SIG-M5 treated with dmso at 0.1 percent for 504 hours (cell line): ENCODE measurements around the gene VIPAS39.

ENCODE experiments used
- DNase-seq: peaks from one replicate; lab custom pipeline; 2025; ENCODE audit not compliant: unreplicated experiment; lab: John Stamatoyannopoulos, UW

Gene VIPAS39

DNA sequence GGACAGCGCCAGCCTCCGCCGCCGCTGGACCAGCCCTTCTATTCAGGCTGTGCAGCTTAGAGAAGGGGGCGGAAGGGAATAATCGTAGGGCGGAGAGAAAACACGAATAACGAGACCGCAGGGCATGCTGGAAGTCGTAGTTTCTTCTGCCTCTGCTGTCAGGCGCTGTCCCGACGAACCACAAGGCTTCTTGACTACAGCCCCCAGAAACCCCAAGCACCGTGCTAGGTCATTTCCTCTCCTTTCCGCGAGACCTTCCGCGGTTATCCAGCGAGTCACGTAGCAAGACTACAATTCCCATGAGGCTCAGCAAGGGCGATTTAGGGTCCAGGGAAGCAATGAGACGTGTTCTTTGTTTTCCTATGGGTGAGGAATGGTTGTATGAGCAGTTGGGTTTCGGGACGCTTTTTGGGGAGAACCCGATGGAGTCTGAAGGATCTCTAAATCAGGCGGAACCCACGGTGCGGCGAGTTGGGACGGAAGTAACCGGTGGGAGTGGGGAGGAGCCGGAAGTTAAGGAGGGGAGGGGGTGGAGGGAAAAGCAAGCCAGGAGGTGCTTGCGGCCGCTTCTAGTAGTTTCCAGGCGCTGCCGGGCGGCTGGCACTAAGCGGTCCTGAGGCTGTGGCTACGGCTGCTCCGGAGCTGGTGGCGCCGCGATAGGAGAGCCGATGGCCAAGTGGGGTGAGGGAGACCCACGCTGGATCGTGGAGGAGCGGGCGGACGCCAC is at the start of gene VIPAS39, which contains the start of gene AHSA1:
Gene VIPAS39 (minus strand): TSS at position 80 of the 727 bp plus-strand sequence. CDS start 3,499 bp downstream, outside the sequence.
Gene AHSA1 (plus strand): TSS at position 572 of the 727 bp plus-strand sequence. CDS start 97 bp downstream, at position 669.
- peak; percentile 99 for DNase-seq

DNA sequence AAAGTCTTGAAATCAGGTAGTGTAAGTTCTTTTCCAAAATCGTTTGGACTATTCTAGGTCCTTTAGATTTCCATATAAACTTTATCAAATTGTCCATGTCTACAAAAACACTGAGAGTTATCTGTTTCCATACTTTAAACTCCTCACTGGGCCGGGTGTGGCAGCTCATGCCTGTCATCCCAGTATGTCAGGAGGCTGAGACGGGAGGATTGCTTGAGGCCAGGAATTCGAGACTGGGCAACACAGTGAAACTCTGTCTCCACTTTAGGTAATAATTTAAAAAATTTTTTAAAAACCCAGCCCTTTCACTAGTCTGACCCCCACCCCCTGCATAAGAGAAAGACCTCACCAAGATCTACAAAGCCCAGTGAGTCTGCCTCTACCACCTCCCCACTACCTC is 47.6 kb upstream of the VIPAS39 start:
- DNase-seq, result no peak

DNA sequence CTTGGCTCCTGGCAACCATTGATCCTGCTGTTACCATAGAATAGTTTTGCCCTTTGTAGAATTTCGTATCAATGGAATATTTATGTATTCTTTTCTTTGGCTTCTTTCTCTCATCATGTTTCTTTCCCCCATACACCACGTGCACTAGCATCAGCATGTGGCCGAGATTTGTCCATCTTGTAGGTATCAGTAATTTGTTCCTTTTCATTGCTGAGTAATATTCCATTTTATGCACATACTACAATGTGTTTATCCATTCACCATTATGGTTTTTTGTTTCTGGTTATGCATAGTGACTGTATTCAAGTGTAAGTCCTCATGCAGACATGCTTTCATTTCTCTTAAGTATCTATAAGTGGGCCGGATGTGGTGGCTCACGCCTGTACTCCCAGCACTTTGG is 45.7 kb upstream of the VIPAS39 start:
- DNase-seq, result no peak

DNA sequence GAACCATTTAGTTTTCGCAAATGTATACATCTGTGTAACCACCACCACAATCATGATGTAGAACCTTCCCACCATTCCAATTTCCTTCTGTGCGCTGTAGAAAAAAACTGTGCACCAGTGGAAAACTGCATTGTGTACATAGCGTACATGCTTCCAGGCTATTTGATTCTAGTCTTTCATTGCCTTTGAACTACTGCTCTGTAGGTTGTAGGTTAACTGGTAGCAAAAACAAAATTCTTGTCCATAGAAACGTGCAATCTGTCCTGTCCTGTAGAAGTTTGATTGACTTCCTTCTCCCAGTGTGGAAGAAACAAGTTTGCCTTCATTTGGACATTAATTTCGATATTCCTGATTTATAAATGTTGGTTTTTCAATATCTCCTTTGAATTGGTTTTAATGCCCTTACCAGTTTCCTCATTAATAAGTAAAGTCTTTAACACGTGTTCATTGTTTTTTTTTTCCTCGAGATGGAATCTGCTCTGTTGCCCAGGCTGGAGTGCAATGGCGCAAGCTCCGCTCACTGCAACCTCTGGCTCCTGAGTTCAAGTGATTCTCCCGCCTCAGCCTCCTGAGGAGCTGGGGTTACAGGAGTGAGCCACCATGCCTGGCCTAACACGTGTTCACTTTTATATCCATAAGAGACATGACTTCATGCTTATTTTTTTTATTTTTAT is 44.8 kb upstream of the VIPAS39 start:
- no peak for DNase-seq

DNA sequence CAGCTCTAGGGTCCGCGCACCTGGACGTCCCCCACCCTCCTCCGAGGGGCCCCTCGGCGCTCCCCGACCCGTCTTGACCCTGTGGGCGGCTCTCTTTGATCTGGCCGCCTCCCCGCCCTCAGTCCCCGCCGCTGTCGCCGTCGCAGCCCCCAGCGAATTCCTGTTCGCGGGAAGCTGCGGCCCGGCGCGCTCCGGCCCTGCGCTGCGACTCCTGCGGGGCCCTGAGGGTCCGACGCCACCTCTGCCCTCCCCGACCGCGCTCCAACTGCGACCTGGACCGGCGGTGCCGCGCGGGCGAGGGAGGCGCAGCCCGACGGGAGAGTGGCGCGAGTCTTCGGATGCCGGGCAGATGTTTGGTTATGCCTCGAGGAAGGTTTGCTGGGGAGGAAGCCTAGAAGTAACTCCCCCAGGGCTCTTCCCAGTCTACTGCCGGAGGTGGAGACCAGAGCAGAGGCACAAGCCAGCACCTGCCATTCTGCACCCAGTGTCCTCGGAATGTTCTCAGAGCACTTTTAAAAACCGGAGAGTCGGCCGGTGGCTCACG is 41.7 kb upstream of the VIPAS39 start:
- peak; percentile 8 for DNase-seq

DNA sequence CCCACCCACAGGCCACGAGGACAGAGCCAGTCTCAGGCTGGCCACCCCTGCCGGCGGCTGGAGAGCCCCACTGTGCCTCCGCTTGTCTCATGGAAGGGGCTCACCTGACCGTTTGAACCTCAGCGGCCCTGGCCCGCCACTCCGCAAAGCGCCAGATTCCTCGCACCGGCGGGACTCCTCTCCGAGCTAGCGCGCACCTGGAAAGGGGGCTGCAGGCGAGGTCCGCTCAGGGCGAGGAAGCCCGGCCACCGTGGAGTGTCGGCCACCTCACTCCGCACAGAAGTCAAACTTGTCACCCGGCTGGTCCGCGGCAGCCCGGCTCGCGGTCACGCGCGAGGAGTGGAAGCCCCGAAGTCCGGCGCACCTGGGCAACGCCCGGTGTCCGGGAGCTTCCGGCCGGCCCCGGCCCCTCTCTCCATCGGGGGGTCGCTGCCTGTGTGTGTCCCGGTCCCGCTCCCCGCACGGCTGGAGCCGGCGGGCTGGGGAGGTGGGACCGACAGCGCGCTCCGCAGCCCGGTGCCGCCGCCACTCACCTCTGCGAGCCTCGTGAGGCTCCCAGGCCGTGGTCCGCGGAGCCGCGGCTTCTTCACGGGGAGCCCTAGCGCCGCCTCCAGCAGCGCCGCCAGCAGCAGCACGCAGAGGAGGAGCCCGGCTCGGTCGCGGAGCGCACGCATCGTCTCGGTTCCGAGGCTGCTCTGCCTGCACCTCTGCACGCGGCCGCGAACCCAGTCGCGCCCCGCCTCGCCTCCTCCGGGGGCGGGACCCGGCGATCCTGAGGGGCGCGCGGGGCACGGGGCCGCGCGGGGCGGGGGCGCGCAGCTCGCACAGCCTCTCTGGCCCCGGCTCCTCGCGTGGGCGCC is 40.9 kb upstream of the VIPAS39 start, which contains the start of gene ISM2:
Gene ISM2 (minus strand): TSS at position 697 of the 860 bp plus-strand sequence. CDS start 23 bp downstream, at position 674.
- peak; percentile 11 for DNase-seq

DNA sequence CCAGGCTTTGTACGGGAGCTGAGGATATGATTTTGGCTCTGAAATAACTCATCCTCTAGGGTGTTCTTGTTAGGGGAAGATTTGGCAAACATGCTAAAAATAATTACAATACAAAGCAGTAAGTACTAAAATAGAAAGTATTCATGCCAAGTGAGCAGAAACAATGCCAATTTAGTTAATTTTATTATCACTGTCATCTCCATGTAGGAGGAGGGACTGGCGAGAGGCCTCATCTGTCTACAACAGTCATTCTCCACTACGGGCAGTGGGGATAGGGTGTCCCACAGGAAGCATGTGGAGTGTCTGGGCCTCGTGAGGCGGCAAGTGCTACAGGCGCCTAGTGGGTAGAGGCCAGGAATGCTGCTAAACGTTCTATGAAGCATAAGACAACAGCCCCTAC is 37.9 kb upstream of the VIPAS39 start:
- DNase-seq, result no peak

DNA sequence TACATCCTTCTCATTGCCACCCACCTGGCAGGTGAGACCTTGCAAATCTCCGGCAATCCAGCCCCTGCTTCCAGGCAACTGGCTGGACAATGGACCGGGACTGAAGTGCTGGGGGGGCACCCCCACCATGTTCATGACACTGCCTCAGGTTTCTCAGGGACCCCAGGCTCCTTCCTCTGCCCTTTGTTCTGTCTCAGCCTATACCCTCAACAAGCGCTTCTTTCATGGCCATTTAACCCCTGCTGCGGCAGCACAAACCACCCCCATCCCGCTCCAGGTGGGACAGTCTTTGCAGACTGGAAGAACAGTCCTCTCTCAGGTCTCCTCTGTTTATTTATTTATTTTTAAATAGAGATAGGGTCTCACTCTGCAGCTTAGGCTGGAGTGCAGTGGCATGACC is 33.7 kb upstream of the VIPAS39 start:
- DNase-seq, result no peak

DNA sequence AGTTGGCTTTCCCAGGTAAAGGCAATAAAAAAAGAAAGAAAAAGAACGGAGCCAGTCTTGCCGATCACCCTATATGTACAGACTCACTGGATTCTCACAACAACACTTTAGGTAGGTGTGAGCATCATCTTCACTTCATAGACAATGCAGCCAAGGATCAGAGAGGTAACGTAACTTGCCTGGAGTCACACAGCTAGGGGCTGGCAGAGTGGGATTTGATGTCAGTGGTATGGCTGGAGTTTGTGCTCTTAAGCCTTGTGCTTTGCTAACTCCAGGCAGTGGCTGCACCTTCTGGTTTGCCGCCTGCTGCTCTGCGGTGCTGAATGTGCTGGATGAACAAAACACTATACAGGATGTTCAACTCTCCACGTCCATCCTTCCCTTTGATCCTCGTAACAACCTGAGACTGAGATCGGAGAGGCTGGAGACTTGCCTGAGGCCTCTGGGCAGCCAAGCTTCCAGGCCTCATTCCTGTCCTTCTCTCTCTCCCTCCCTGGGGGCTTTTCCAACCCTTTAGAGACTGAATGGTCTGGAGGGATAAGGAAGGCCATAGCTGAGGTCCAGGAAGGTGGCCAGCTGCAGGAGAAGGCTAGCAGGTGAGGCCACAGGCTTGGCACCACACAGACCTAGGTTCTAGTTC is 33.1 kb upstream of the VIPAS39 start:
- DNase-seq, result no peak

DNA sequence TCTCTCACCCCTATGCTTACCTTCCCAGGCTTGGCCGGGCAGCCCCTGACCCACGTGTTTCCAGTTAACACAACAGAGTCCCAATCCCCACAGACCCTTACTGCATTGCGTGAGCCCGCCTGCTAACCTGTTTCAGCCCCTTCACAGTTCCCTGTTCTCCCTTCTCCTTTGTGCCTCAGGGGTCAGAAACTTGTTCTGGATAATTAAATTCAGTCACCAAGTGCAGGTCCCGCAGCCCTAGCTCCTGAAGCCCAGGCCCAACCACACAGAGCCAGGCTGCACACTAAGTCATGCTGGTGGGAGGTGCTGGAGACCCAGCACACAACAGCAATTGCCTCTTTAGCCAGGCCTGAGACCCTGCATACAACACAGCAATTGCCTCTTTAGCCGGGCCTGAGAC is 31.6 kb upstream of the VIPAS39 start:
- DNase-seq, result no peak

DNA sequence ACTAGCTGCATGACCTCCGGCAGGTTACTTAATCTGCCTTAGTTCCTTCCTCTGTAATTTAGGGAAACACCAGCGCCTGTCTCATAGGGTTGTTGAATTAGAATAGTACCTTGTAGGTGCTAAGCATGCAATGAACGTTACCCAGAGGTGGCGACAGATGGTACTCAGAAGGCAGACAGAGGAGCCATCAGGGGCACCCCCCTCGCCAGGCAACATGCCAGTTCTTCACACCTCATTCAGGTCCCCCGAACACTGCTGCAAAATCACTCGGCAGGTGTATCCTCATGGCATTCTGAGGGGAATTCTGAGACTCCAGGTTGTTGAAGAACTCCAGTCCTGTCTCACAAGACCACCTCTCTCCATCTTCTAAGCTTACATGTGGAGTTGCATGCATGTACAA is 31.2 kb upstream of the VIPAS39 start:
- DNase-seq, result no peak

DNA sequence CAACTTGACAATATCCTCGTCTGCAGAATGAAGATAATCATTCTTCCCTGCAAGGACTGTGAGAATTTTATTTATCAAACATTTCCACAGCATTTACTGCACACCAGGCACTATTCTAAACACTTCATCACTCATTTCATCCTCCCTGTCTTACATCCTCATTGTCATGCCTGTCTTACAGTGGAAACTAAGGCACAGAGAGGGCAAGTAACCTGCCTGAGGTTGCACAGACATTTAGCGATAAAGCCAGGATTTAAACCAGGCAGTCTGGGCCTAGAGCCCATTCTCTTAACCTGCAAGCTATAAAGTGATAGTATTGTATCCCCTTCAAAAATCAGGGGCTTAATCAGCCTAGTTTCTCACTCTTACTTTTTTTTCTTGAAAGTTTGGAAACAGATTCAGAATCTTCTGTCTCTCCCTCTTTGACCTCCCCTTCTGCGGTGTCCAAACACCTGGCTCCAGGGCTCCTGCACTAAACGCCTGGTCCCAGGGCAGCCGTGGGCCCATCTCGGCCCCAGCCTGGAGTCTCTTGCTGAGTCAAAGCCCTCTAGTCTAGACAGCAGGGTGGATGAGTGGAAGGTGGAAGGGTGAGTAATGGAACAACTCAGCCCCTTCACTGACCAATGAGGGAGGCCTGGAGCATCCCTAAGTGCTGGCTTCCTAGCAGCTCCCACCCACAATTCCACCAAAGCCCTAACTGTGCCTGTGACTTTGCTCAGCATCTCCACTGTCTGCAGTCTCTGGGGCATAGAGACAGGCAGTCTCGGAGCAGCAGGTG is 28.7 kb upstream of the VIPAS39 start:
- no peak for DNase-seq

DNA sequence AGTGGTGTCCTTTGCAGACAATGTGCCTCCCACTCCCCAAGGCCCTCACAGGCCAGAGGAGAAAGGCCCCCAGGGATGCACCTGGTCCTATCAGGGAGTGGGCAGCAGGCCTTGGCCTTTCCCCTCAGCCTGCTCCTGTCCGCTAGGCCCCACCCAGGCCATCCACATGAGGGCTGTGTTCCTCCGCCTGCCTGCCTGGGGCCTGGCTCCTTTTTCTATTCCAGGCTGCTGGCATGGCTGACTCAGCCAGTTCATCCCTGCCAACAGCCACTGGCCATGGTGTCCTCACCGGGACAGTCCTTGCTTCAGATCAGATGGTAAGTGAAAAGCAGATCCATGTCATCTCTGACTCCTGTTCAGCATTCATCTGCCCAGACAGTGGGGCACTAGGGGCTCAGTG is 27.9 kb upstream of the VIPAS39 start:
- DNase-seq, result no peak

DNA sequence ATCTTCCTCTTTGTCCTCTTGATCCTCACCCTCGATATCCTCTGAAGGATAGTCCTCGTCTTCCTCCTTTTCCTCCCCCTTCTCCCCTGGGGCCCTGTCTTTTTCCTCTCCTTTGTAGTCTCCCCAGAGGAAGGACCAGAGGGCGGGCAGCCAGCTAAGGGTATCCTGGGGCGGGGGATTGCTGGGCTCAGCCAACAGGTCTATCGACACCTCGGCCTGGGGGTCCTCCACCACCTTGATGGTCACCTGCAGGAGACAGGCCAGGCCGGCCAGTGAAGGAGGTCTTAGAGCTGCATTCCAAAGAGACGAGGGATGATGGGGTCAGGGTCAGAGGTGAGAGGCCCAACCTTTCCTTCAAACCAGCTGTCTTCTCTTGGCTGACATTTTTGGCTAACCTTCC is 25.0 kb upstream of the VIPAS39 start:
- DNase-seq, result no peak

DNA sequence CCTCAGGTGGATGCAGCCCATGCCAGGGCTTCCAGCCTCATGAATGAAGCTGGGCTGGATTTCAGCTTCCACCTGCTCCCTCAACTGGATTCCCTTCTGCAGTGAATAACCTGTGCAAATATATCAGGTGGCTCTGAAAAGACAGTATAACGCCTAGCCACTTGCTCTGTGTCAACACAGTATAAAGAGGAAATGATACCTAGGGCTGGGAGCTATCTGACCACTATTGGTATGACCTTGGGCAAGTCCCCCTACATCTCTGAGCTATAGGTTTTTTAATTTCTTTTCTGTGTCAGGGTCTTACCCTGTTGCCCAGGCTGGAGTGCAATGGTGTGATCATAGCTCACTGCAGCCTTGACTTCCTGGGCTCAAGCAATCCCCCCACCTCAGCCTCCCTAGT is 21.4 kb upstream of the VIPAS39 start:
- peak; percentile 47 for DNase-seq

DNA sequence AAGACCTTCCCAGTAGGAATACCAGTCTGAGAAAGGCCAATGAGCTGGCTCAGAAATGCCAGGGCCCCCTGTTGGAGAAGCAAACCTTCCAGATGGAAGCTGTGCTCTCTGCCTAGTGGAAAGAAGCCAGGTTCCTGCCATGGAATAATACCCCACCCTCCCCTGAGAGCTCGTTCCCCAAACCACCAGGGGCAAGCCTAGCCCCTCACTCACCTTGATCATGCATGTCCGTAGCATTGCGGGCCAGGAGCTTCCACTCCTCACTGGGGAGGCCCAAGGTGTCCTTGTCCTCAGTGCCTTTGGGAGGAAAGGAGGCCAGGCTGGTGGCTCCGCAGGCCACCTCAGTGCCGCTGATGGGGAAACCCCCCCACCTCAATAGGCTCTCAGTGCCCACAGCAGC is 20.6 kb upstream of the VIPAS39 start:
- no peak for DNase-seq

DNA sequence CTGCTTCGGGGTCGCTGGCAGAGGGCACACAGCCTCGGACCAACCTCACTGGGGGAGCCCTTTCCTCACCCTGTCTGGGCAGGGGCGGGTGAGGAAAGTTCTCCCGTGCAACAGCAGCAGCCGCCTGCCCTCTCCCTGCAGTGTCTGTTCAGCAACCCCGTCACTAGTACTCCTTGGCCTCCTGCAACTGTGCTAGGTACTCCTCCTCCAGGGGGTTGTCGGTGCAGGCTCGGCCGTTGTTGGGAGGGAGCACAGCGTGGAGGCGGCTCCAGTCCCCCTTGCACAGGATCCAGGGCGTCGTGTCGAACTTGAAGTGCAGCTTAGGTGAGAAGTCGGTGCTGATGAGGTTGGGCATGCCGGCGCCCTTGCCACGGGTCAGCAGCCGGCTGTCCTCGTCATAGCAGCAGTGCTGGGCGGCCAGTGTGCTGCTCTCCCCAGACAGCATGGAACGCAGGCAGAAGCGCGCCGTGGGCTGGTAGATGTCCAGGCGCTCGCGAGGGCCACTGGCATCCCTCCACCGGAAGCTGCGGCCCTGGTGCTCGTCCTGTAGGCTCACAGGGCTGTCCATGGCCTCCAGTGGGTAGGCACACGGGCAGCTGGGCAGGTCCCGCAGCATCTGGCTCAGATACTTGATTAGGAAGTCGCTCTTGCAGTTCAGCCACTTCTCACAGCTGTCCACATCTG is 18.2 kb upstream of the VIPAS39 start:
- no peak for DNase-seq

DNA sequence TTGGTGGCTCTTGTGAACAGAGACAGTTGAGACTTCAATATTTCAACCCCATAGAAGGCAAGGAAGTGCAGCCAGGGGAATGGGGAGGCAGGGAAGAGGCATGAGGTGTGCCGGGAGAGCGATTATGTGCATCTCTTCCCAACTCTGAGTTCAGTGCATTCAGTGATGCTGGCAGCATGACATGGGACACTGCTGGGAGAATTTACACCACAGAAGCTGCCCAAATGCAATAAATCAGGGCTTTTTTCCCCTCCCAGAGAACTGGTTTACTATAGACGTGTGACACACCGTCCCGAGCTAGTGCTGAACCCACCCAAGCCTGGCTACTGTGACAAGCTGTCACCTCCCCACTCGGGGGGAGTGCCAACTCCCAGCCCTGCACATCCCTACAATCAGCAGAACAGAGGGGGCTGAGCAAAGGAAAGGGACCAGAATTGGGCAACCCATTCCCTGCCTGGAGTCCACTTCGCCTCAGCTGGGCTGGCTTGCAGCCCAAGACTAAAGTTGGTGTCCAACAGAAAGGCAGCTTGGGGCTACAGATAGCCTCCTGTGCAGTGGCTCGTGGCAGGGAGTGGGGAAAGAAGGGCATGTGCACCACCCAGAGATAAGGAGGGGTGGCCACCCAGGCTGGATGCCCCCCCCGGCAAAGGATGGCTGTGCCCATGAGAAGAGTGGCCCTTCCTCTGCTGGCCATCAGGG is 17.2 kb upstream of the VIPAS39 start:
- DNase-seq, result no peak

DNA sequence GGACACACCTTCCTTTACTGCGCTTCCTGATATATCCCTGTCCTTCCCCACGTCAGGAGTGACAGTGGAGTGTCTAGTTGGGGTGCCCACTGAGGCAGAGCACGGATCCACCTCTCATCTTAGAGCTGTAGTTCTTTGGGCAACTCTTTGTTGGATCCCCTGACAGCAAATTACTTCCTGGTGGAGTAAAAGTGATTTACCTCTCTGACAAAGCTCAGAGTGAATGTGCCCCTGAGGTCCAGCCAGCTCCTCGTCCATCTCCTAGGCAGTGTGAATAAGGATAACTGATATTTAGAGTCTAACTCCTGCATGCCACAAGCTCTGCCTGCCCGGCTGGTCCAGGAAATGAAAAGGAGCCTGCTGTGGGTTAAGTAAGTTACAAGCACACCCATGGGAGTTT is 16.5 kb upstream of the VIPAS39 start:
- DNase-seq, result no peak
